ENCODE results near the gene CLSTN3. TPM values are rescaled to one million over a fixed set of nuclear protein-coding genes. Genes with fewer than 3 reads are reported as not detected.

CLSTN3 gene
- total RNA-seq, result 10 to 100 TPM; 76.8 to 83.9 TPM

GRCh38 chr12:7129872-7130691 is at the start of gene CLSTN3:
Gene CLSTN3 (plus strand): TSS chr12:7130371. CDS start chr12:7130649, 278 bp downstream.
- POLR2A ChIA-PET, result interaction anchor here (2.6 kb wide), 1 partner anchor 186 kb away, joined by 12 read pairs; the partner anchor contains the start of genes C12orf57 and RNU7-1
- DNase-seq (peak; percentile 90), ATAC-seq (peak; percentile 86)
- no peaks in the 10 kb centered on the region for H3K9me3 Mint-ChIP-seq (ENCODE audit: insufficient read depth)
- no peaks in the 10 kb centered on the region for H3K27me3 Mint-ChIP-seq (ENCODE audit: low read depth)
- peak within 1 kb of the TSS; percentile 92 for H3K4me3 Mint-ChIP-seq
- H3K27ac Mint-ChIP-seq, result peak within 1 kb of the TSS; percentile 87
- H3K4me1 Mint-ChIP-seq (ENCODE audit: low read depth), result peaks cover 34% of the 10 kb centered on the region
- CTCF ChIA-PET, result interaction anchor here (1.0 to 3.5 kb wide), 3 partner anchors 12 to 59 kb away, joined by 3 to 15 read pairs (median 6); partner anchors contain the start of gene PEX5
- H3K36me3 Mint-ChIP-seq (ENCODE audit: low read depth), result peaks cover 31% of the 10 kb centered on the region

GRCh38 chr12:7081037-7081436 is 49.1 kb upstream of the CLSTN3 start:
- CTCF ChIA-PET, result no interaction called here

GRCh38 chr12:7083125-7083524 is 47.0 kb upstream of the CLSTN3 start:
- H3K4me1 Mint-ChIP-seq (ENCODE audit: low read depth), result no peaks in the 10 kb centered on the region
- H3K27me3 Mint-ChIP-seq (ENCODE audit: low read depth), result peaks cover 4% of the 10 kb centered on the region
- POLR2A ChIA-PET, result no interaction called here
- no peak overlapping the region for H3K4me3 Mint-ChIP-seq
- ATAC-seq (no peak), DNase-seq (no peak)
- peaks cover 4% of the 10 kb centered on the region for H3K36me3 Mint-ChIP-seq (ENCODE audit: low read depth)
- CTCF ChIA-PET, result no interaction called here
- H3K9me3 Mint-ChIP-seq (ENCODE audit: insufficient read depth), result no peaks in the 10 kb centered on the region
- H3K27ac Mint-ChIP-seq, result no peak overlapping the region

More at GRCh38 chr12:7081037-7081436, 49.1 kb upstream of the CLSTN3 start:
- DNase-seq (no peak), ATAC-seq (no peak)
- no peak overlapping the region for H3K4me3 Mint-ChIP-seq
- H3K4me1 Mint-ChIP-seq (ENCODE audit: low read depth), result no peaks in the 10 kb centered on the region
- peaks cover 8% of the 10 kb centered on the region for H3K27me3 Mint-ChIP-seq (ENCODE audit: low read depth)
- no peak overlapping the region for H3K27ac Mint-ChIP-seq
- peaks cover 4% of the 10 kb centered on the region for H3K36me3 Mint-ChIP-seq (ENCODE audit: low read depth)
- POLR2A ChIA-PET, result no interaction called here
- no peaks in the 10 kb centered on the region for H3K9me3 Mint-ChIP-seq (ENCODE audit: insufficient read depth)

- Mint-ChIP-seq H3K27me3 (ENCODE audit: low read depth) (peaks cover 5% of the 10 kb centered on the region), H3K4me3 (no peak overlapping the region), H3K36me3 (ENCODE audit: low read depth) (no peaks in the 10 kb centered on the region), H3K4me1 (ENCODE audit: low read depth) (peaks cover 10% of the 10 kb centered on the region), H3K27ac (no peak overlapping the region), H3K9me3 (ENCODE audit: insufficient read depth) (no peaks in the 10 kb centered on the region)
- ATAC-seq (no peak), DNase-seq (no peak)
- ChIA-PET POLR2A (interaction anchor here (4.0 kb wide), 1 partner anchor 145 kb away, joined by 17 read pairs; the partner anchor contains the start of genes C12orf57 and RNU7-1), CTCF (interaction anchor here (2.0 kb wide), 1 partner anchor 24 kb away, joined by 6 read pairs; no protein-coding TSS in a partner anchor)
Measured at GRCh38 chr12:7089196-7089871, 40.8 kb upstream of the CLSTN3 start.

GRCh38 chr12:7090222-7090998 is 39.8 kb upstream of the CLSTN3 start:
- no peaks in the 10 kb centered on the region for H3K36me3 Mint-ChIP-seq (ENCODE audit: low read depth)
- no peak overlapping the region for H3K4me3 Mint-ChIP-seq
- ATAC-seq (no peak), DNase-seq (no peak)
- peaks cover 10% of the 10 kb centered on the region for H3K4me1 Mint-ChIP-seq (ENCODE audit: low read depth)
- H3K9me3 Mint-ChIP-seq (ENCODE audit: insufficient read depth), result no peaks in the 10 kb centered on the region
- H3K27me3 Mint-ChIP-seq (ENCODE audit: low read depth), result peaks cover 5% of the 10 kb centered on the region
- ChIA-PET POLR2A (interaction anchor here (1.4 to 4.0 kb wide), 3 partner anchors 18 to 146 kb away, joined by 3 to 17 read pairs (median 5); partner anchors contain the start of genes C12orf57, C1RL and RNU7-1), CTCF (interaction anchor here (1.0 to 2.7 kb wide), 4 partner anchors 23 to 221 kb away, joined by 3 to 10 read pairs (median 7); partner anchors contain the start of genes C12orf57 and RNU7-1)
- no peak overlapping the region for H3K27ac Mint-ChIP-seq

- no peak overlapping the region for H3K27ac Mint-ChIP-seq
- CTCF ChIA-PET, result interaction anchor here (0.7 to 2.7 kb wide), 6 partner anchors 19 to 222 kb away, joined by 3 to 10 read pairs (median 5); partner anchors contain the start of genes C12orf57 and RNU7-1
- H3K36me3 Mint-ChIP-seq (ENCODE audit: low read depth), result no peaks in the 10 kb centered on the region
Measured at GRCh38 chr12:7091171-7091570, 39.0 kb upstream of the CLSTN3 start.

GRCh38 chr12:7091660-7092228 is 38.4 kb upstream of the CLSTN3 start:
- ChIA-PET POLR2A (interaction anchor here (1.4 kb wide), 2 partner anchors 17 to 148 kb away, joined by 3 to 5 read pairs; partner anchors contain the start of genes C12orf57, C1RL and RNU7-1), CTCF (interaction anchor here (0.7 to 2.7 kb wide), 8 partner anchors 18 to 167 kb away, joined by 3 to 10 read pairs (median 5); partner anchors contain the start of genes C12orf57 and RNU7-1)
- ATAC-seq (no peak), DNase-seq (no peak)
- H3K9me3 Mint-ChIP-seq (ENCODE audit: insufficient read depth), result no peaks in the 10 kb centered on the region
- H3K4me1 Mint-ChIP-seq (ENCODE audit: low read depth), result peaks cover 12% of the 10 kb centered on the region
- peak overlapping the region; percentile 80 for H3K4me3 Mint-ChIP-seq
- peak overlapping the region; percentile 80 for H3K27ac Mint-ChIP-seq
- H3K27me3 Mint-ChIP-seq (ENCODE audit: low read depth), result peaks cover 5% of the 10 kb centered on the region
- no peaks in the 10 kb centered on the region for H3K36me3 Mint-ChIP-seq (ENCODE audit: low read depth)

More at GRCh38 chr12:7091171-7091570, 39.0 kb upstream of the CLSTN3 start:
- DNase-seq (no peak), ATAC-seq (no peak)
- H3K9me3 Mint-ChIP-seq (ENCODE audit: insufficient read depth), result no peaks in the 10 kb centered on the region
- peaks cover 5% of the 10 kb centered on the region for H3K27me3 Mint-ChIP-seq (ENCODE audit: low read depth)
- H3K4me1 Mint-ChIP-seq (ENCODE audit: low read depth), result peaks cover 12% of the 10 kb centered on the region
- POLR2A ChIA-PET, result interaction anchor here (1.4 kb wide), 2 partner anchors 17 to 147 kb away, joined by 3 to 5 read pairs; partner anchors contain the start of genes C12orf57, C1RL and RNU7-1
- no peak overlapping the region for H3K4me3 Mint-ChIP-seq

- CTCF ChIA-PET, result interaction anchor here (0.7 to 2.7 kb wide), 13 partner anchors 12 to 168 kb away, joined by 3 to 8 read pairs (median 4); partner anchors contain the start of genes C12orf57, LPCAT3 and RNU7-1
- Mint-ChIP-seq H3K4me1 (ENCODE audit: low read depth) (peaks cover 12% of the 10 kb centered on the region), H3K36me3 (ENCODE audit: low read depth) (no peaks in the 10 kb centered on the region), H3K9me3 (ENCODE audit: insufficient read depth) (no peaks in the 10 kb centered on the region), H3K27ac (peak within 1 kb of the TSS; percentile 80), H3K27me3 (ENCODE audit: low read depth) (peaks cover 5% of the 10 kb centered on the region), H3K4me3 (peak within 1 kb of the TSS; percentile 80)
- POLR2A ChIA-PET, result interaction anchor here (2.2 kb wide), 1 partner anchor 148 kb away, joined by 12 read pairs; the partner anchor contains the start of genes C12orf57 and RNU7-1
- ATAC-seq, result peak; percentile 71
- DNase-seq, result peak; percentile 81
Measured at GRCh38 chr12:7092229-7092985, 37.8 kb upstream of the CLSTN3 start, which contains the start of gene C1R. Gene C1R (minus strand): TSS chr12:7092445. CDS start chr12:7092388, 57 bp downstream.

- Mint-ChIP-seq H3K4me3 (peak overlapping the region; percentile 80), H3K36me3 (ENCODE audit: low read depth) (peaks cover 2% of the 10 kb centered on the region), H3K4me1 (ENCODE audit: low read depth) (peaks cover 12% of the 10 kb centered on the region), H3K9me3 (ENCODE audit: insufficient read depth) (no peaks in the 10 kb centered on the region), H3K27me3 (ENCODE audit: low read depth) (peaks cover 5% of the 10 kb centered on the region), H3K27ac (peak overlapping the region; percentile 43)
- DNase-seq (no peak), ATAC-seq (no peak)
- ChIA-PET POLR2A (interaction anchor here (2.2 kb wide), 1 partner anchor 149 kb away, joined by 12 read pairs; the partner anchor contains the start of genes C12orf57 and RNU7-1), CTCF (interaction anchor here (0.7 to 2.7 kb wide), 12 partner anchors 12 to 169 kb away, joined by 3 to 8 read pairs (median 4); partner anchors contain the start of genes C12orf57, LPCAT3 and RNU7-1)
Measured at GRCh38 chr12:7092986-7093460, 37.1 kb upstream of the CLSTN3 start.

Measured in activated CD8-positive, alpha-beta T cell treated with anti-CD3 and anti-CD28 coated beads, Interleukin-2, amount 10 ng/mL, durations not matched to agents 7 days and 5 days (primary cell).